GM23338 (cell line): ENCODE data around the gene SNAPC3. TPM values are rescaled to one million over a fixed set of nuclear protein-coding genes. Genes with fewer than 3 reads are reported as not detected.

Experiments used
- ATAC-seq: fragments of 200-7000 bp; cut with Tn5 transposase; 3 replicates; pipeline ENCODE4 v1.9.1; 2020
- DNase-seq: peaks from one replicate; pipeline ENCODE4 v3.0.0-alpha.2; 2015; ENCODE audit warnings: low spot score
- H2AFZ ChIP-seq: fragments of 200-600 bp; sonication (generic); 2 replicates; pipeline ENCODE4 v1.8.0; 2016; ENCODE audit warnings: antibody characterized with exemption, mild to moderate bottlenecking, moderate library complexity
- H3F3A ChIP-seq: fragments of 200-600 bp; sonication (generic); replicated peaks from 2 replicates; pipeline ENCODE4 v1.8.0; 2017; ENCODE audit warnings: antibody characterized with exemption, mixed run types, low read depth
- H3K27ac ChIP-seq: fragments of 200-600 bp; sonication (generic); 2 replicates; pipeline ENCODE4 v1.6.1; 2016; ENCODE audit warnings: low read depth
- H3K27me3 ChIP-seq: fragments of 200-600 bp; sonication (generic); 2 replicates; pipeline ENCODE4 v1.8.0; 2016; ENCODE audit warnings: mild to moderate bottlenecking, mixed run types, moderate library complexity; ENCODE audit not compliant: insufficient read depth
- H3K36me3 ChIP-seq: fragments of 200-600 bp; sonication (generic); 2 replicates; pipeline ENCODE4 v1.8.0; 2016; ENCODE audit warnings: mild to moderate bottlenecking; ENCODE audit not compliant: insufficient read depth
- H3K4me1 ChIP-seq: fragments of 200-600 bp; sonication (generic); 2 replicates; pipeline ENCODE4 v1.8.0; 2016; ENCODE audit warnings: mild to moderate bottlenecking, moderate library complexity; ENCODE audit not compliant: insufficient read depth
- H3K4me2 ChIP-seq: fragments of 200-600 bp; sonication (generic); 2 replicates; pipeline ENCODE4 v1.7.1; 2017; ENCODE audit warnings: mixed run types
- H3K4me3 ChIP-seq: fragments of 200-600 bp; sonication (generic); 2 replicates; pipeline ENCODE4 v1.6.1; 2016; ENCODE audit warnings: mixed run types
- H3K79me2 ChIP-seq: fragments of 200-600 bp; sonication (generic); replicated peaks from 2 replicates; pipeline ENCODE4 v1.8.0; 2017; ENCODE audit warnings: mild to moderate bottlenecking; ENCODE audit not compliant: insufficient read depth
- H3K9me2 ChIP-seq: fragments of 200-600 bp; sonication (generic); 2 replicates; pipeline ENCODE4 v1.8.0; 2017; ENCODE audit not compliant: insufficient read depth
- H4K20me1 ChIP-seq: fragments of 200-600 bp; sonication (generic); replicated peaks from 2 replicates; pipeline ENCODE4 v1.8.0; 2017; ENCODE audit warnings: mild to moderate bottlenecking; ENCODE audit not compliant: insufficient read depth
- H3K27ac Mint-ChIP-seq: 2 replicates; pipeline ENCODE4 v1.8.0; 2020; ENCODE audit warnings: inconsistent platforms, mild to moderate bottlenecking, moderate library complexity, mixed read lengths
- H3K27me3 Mint-ChIP-seq: 3 replicates; pipeline ENCODE4 v1.8.0; 2022; ENCODE audit warnings: low read depth, mild to moderate bottlenecking, moderate library complexity, mixed read lengths, inconsistent platforms; ENCODE audit not compliant: insufficient read depth, poor library complexity
- H3K36me3 Mint-ChIP-seq: 3 replicates; pipeline ENCODE4 v1.8.0; 2021; ENCODE audit warnings: low read depth, mild to moderate bottlenecking, inconsistent platforms, moderate library complexity, mixed read lengths
- H3K4me1 Mint-ChIP-seq: 3 replicates; pipeline ENCODE4 v1.8.0; 2020; ENCODE audit warnings: mild to moderate bottlenecking, inconsistent platforms, mixed read lengths
- H3K4me3 Mint-ChIP-seq: 3 replicates; pipeline ENCODE4 v1.8.0; 2021; ENCODE audit warnings: moderate library complexity, mild to moderate bottlenecking, inconsistent platforms, mixed read lengths
- H3K9me3 Mint-ChIP-seq: 3 replicates; pipeline ENCODE4 v1.8.0; 2020; ENCODE audit warnings: moderate library complexity, mild to moderate bottlenecking, inconsistent platforms, mixed read lengths
- CREB1 ChIP-seq: fragments of 250-450 bp; sonication (Bioruptor Pico); IDR thresholded peaks from 2 replicates; pipeline ENCODE4 v1.5.0; 2020; ENCODE audit warnings: low read depth, mild to moderate bottlenecking, moderate library complexity
- EZH2 ChIP-seq: fragments of 200-600 bp; sonication (generic); IDR thresholded peaks from one replicate; pipeline ENCODE4 v1.8.0; 2017; ENCODE audit warnings: antibody characterized with exemption, mild to moderate bottlenecking, low read depth; ENCODE audit not compliant: unreplicated experiment
- EZH2phosphoT487 ChIP-seq: fragments of 200-600 bp; sonication (generic); IDR thresholded peaks from one replicate; pipeline ENCODE4 v1.8.1; 2018; ENCODE audit warnings: antibody characterized with exemption; ENCODE audit not compliant: unreplicated experiment
- JUNB ChIP-seq: IDR thresholded peaks from one replicate; pipeline ENCODE4 v1.6.1; 2016; ENCODE audit warnings: antibody characterized with exemption; ENCODE audit not compliant: unreplicated experiment
- NANOG ChIP-seq: IDR thresholded peaks from 2 replicates; pipeline ENCODE4 v1.6.1; 2016; ENCODE audit warnings: antibody characterized with exemption, borderline replicate concordance
- POLR2AphosphoS5 ChIP-seq: IDR thresholded peaks from 2 replicates; pipeline ENCODE4 v1.6.1; 2016; ENCODE audit warnings: antibody characterized with exemption, low read depth
- STAT1 ChIP-seq: IDR thresholded peaks from one replicate; pipeline ENCODE4 v1.6.1; 2016; ENCODE audit warnings: antibody characterized with exemption; ENCODE audit not compliant: unreplicated experiment
- ZNF114 ChIP-seq: fragments of 250-450 bp; sonication (Bioruptor Pico); IDR thresholded peaks from 2 replicates; pipeline ENCODE4 v1.5.0; 2020; ENCODE audit warnings: mild to moderate bottlenecking, moderate library complexity
- ZNF331 ChIP-seq: fragments of 250-450 bp; sonication (Bioruptor Pico); IDR thresholded peaks from 2 replicates; pipeline ENCODE4 v1.5.0; 2020; ENCODE audit warnings: low read depth, mild to moderate bottlenecking, moderate library complexity
- polyA plus RNA-seq: library from polyadenylated mRNA; unstranded; fragments of >200 nt; fragmentation: Nextera tagmentation; extraction: Ambion mirVana; gene quantifications from 2 replicates; pipeline ENCODE4 v1.2.1, GENCODE V29; 2016
- total RNA-seq: library from RNA; depleted of rRNA; stranded (reverse); fragments of >200 nt; shearing (Covaris generic); gene quantifications from 2 replicates; pipeline ENCODE4 v1.2.3, GENCODE V29; 2014
- TF ChIP-seq, protein P1 (sequence below): IDR thresholded peaks from 2 replicates; pipeline ENCODE4 v1.6.1; 2016; ENCODE audit warnings: antibody characterized with exemption
- TF ChIP-seq, protein P2 (sequence below), 2 experiments: fragments of 200-600 bp in 1 of 2; sonication (generic) in 1 of 2; conservative IDR thresholded peaks; 2 replicates each; pipeline versions ENCODE4 v1.5.1 to v1.6.1; 2016 to 2017; ENCODE audit warnings: antibody characterized with exemption in 2 of 2, low read depth in 2 of 2, mild to moderate bottlenecking in 2 of 2, moderate library complexity in 1 of 2
- TF ChIP-seq, protein P3 (sequence below): IDR thresholded peaks from one replicate; pipeline ENCODE4 v1.6.1; 2018; ENCODE audit warnings: antibody characterized with exemption; ENCODE audit not compliant: unreplicated experiment
- TF ChIP-seq, protein P4 (sequence below): fragments of 250-450 bp; sonication (Bioruptor Pico); IDR thresholded peaks from 2 replicates; pipeline ENCODE4 v1.5.0; 2020; ENCODE audit warnings: mild to moderate bottlenecking, moderate library complexity

The SNAPC3 gene
- total and polyA plus RNA-seq, 2 experiments from 2014 or later = 20.9 to 35.2 TPM

DNA sequence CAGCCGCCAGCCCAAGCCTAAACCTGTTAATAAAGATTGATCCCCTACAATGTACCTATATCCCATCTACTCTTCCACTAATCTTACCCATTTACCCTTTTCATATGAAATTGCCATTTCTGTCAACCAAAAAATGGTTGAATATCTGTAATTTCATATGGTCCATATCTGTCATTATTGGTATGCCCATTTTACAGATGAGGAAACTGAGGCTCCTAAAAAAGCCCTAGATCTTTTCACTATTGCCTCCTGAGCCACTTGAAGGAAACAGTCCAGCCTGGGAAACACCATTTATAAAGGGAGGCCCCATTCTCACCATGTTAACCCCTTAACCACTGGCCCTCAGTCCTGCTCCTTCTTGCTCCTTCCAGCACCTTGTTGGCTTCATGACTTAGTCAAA, 41.2 kb upstream of the SNAPC3 start:
- Histone ChIP-seq H4K20me1 (no peaks in the 10 kb centered on the region), H3K4me1 (no peaks in the 10 kb centered on the region), H3F3A (no peaks in the 10 kb centered on the region), H3K27ac (no peak overlapping the region), H3K4me2 (no peak overlapping the region), H3K27me3 (no peaks in the 10 kb centered on the region), H3K79me2 (no peaks in the 10 kb centered on the region), H2AFZ (no peak overlapping the region), H3K9me2 (no peaks in the 10 kb centered on the region), H3K36me3 (no peaks in the 10 kb centered on the region), H3K4me3 (no peak overlapping the region)
- Mint-ChIP-seq H3K27ac (no peak overlapping the region), H3K9me3 (no peaks in the 10 kb centered on the region), H3K4me1 (peaks cover 6% of the 10 kb centered on the region; the same call in 2 of the 3 replicates), H3K36me3 (no peaks in the 10 kb centered on the region; the same call in 1 of the 3 replicates), H3K27me3 (peaks cover 2% of the 10 kb centered on the region), H3K4me3 (no peak overlapping the region)
- ATAC-seq (no peak), DNase-seq (no peak)
- TF ChIP-seq JUNB (no peak), ZNF114 (CRISPR knock-in tag) (no peak), STAT1 (no peak), ZNF331 (CRISPR knock-in tag) (no peak), EZH2phosphoT487 (no peak), NANOG (no peak), EZH2 (no peak), CREB1 (CRISPR knock-in tag) (no peak), POLR2AphosphoS5 (no peak)
- TF ChIP-seq, protein P1, sequence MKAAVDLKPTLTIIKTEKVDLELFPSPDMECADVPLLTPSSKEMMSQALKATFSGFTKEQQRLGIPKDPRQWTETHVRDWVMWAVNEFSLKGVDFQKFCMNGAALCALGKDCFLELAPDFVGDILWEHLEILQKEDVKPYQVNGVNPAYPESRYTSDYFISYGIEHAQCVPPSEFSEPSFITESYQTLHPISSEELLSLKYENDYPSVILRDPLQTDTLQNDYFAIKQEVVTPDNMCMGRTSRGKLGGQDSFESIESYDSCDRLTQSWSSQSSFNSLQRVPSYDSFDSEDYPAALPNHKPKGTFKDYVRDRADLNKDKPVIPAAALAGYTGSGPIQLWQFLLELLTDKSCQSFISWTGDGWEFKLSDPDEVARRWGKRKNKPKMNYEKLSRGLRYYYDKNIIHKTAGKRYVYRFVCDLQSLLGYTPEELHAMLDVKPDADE = no peak
- TF ChIP-seq, protein P2, sequence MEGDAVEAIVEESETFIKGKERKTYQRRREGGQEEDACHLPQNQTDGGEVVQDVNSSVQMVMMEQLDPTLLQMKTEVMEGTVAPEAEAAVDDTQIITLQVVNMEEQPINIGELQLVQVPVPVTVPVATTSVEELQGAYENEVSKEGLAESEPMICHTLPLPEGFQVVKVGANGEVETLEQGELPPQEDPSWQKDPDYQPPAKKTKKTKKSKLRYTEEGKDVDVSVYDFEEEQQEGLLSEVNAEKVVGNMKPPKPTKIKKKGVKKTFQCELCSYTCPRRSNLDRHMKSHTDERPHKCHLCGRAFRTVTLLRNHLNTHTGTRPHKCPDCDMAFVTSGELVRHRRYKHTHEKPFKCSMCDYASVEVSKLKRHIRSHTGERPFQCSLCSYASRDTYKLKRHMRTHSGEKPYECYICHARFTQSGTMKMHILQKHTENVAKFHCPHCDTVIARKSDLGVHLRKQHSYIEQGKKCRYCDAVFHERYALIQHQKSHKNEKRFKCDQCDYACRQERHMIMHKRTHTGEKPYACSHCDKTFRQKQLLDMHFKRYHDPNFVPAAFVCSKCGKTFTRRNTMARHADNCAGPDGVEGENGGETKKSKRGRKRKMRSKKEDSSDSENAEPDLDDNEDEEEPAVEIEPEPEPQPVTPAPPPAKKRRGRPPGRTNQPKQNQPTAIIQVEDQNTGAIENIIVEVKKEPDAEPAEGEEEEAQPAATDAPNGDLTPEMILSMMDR (conservative IDR thresholded peaks at IDR 0.05; ENCODE audit: low read depth in 2 of 2) = no peak
- TF ChIP-seq, protein P3, sequence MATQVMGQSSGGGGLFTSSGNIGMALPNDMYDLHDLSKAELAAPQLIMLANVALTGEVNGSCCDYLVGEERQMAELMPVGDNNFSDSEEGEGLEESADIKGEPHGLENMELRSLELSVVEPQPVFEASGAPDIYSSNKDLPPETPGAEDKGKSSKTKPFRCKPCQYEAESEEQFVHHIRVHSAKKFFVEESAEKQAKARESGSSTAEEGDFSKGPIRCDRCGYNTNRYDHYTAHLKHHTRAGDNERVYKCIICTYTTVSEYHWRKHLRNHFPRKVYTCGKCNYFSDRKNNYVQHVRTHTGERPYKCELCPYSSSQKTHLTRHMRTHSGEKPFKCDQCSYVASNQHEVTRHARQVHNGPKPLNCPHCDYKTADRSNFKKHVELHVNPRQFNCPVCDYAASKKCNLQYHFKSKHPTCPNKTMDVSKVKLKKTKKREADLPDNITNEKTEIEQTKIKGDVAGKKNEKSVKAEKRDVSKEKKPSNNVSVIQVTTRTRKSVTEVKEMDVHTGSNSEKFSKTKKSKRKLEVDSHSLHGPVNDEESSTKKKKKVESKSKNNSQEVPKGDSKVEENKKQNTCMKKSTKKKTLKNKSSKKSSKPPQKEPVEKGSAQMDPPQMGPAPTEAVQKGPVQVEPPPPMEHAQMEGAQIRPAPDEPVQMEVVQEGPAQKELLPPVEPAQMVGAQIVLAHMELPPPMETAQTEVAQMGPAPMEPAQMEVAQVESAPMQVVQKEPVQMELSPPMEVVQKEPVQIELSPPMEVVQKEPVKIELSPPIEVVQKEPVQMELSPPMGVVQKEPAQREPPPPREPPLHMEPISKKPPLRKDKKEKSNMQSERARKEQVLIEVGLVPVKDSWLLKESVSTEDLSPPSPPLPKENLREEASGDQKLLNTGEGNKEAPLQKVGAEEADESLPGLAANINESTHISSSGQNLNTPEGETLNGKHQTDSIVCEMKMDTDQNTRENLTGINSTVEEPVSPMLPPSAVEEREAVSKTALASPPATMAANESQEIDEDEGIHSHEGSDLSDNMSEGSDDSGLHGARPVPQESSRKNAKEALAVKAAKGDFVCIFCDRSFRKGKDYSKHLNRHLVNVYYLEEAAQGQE = no peak
- TF ChIP-seq, protein P4, sequence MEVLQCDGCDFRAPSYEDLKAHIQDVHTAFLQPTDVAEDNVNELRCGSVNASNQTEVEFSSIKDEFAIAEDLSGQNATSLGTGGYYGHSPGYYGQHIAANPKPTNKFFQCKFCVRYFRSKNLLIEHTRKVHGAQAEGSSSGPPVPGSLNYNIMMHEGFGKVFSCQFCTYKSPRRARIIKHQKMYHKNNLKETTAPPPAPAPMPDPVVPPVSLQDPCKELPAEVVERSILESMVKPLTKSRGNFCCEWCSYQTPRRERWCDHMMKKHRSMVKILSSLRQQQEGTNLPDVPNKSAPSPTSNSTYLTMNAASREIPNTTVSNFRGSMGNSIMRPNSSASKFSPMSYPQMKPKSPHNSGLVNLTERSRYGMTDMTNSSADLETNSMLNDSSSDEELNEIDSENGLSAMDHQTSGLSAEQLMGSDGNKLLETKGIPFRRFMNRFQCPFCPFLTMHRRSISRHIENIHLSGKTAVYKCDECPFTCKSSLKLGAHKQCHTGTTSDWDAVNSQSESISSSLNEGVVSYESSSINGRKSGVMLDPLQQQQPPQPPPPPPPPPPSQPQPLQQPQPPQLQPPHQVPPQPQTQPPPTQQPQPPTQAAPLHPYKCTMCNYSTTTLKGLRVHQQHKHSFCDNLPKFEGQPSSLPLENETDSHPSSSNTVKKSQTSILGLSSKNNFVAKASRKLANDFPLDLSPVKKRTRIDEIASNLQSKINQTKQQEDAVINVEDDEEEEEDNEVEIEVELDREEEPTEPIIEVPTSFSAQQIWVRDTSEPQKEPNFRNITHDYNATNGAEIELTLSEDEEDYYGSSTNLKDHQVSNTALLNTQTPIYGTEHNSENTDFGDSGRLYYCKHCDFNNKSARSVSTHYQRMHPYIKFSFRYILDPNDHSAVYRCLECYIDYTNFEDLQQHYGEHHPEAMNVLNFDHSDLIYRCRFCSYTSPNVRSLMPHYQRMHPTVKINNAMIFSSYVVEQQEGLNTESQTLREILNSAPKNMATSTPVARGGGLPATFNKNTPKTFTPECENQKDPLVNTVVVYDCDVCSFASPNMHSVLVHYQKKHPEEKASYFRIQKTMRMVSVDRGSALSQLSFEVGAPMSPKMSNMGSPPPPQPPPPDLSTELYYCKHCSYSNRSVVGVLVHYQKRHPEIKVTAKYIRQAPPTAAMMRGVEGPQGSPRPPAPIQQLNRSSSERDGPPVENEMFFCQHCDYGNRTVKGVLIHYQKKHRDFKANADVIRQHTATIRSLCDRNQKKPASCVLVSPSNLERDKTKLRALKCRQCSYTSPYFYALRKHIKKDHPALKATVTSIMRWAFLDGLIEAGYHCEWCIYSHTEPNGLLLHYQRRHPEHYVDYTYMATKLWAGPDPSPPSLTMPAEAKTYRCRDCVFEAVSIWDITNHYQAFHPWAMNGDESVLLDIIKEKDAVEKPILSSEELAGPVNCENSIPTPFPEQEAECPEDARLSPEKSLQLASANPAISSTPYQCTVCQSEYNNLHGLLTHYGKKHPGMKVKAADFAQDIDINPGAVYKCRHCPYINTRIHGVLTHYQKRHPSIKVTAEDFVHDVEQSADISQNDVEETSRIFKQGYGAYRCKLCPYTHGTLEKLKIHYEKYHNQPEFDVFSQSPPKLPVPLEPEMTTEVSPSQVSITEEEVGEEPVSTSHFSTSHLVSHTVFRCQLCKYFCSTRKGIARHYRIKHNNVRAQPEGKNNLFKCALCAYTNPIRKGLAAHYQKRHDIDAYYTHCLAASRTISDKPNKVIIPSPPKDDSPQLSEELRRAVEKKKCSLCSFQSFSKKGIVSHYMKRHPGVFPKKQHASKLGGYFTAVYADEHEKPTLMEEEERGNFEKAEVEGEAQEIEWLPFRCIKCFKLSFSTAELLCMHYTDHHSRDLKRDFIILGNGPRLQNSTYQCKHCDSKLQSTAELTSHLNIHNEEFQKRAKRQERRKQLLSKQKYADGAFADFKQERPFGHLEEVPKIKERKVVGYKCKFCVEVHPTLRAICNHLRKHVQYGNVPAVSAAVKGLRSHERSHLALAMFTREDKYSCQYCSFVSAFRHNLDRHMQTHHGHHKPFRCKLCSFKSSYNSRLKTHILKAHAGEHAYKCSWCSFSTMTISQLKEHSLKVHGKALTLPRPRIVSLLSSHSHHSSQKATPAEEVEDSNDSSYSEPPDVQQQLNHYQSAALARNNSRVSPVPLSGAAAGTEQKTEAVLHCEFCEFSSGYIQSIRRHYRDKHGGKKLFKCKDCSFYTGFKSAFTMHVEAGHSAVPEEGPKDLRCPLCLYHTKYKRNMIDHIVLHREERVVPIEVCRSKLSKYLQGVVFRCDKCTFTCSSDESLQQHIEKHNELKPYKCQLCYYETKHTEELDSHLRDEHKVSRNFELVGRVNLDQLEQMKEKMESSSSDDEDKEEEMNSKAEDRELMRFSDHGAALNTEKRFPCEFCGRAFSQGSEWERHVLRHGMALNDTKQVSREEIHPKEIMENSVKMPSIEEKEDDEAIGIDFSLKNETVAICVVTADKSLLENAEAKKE (CRISPR knock-in tag) = no peak
